ENCODE measurements around the gene EPB41.
A peak's percentile ranks its signal among the peaks of the same experiment; 100 is the strongest.
"Not testable (repeated sequence)": the region's sequence is repeated elsewhere in the genome, so short reads cannot be mapped to it uniquely, and the experiment has no call there.

Gene EPB41

DNA sequence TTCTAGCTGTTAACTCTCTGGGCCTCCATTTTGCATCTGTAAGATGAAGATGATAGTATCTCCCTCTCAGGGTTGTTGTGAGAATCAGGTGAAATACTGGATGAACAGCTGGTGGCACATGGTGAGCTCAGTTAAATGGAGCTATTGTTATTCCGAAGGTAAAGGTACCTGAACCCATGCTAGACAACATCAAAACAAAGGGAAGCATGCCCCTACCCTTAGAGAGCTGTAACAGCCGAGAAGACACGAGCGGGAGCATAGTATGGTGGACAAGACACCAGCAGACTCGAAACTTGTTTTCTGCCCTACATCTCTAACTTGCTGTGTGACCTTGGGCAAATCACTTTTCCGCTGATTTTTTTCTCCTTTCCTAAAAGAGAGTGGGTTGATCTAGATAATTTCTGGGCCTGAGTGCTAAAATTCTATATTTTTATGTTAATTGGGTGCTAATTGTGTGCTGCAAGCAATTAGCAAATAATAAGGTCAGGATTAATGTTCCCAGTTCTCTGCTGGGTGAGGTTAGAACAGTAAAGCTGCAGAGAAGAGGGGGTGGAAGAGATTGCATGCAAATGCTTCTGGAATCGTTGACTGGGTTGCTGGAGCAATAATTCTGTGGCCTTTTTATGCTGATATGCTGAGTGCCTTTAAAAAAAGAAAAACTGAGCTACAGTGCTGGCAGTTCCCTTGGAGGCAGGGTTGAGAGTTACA lies 198.5 kb downstream of the EPB41 start:
- ATAC-seq (peak; percentile 35), DNase-seq (no peak)

DNA sequence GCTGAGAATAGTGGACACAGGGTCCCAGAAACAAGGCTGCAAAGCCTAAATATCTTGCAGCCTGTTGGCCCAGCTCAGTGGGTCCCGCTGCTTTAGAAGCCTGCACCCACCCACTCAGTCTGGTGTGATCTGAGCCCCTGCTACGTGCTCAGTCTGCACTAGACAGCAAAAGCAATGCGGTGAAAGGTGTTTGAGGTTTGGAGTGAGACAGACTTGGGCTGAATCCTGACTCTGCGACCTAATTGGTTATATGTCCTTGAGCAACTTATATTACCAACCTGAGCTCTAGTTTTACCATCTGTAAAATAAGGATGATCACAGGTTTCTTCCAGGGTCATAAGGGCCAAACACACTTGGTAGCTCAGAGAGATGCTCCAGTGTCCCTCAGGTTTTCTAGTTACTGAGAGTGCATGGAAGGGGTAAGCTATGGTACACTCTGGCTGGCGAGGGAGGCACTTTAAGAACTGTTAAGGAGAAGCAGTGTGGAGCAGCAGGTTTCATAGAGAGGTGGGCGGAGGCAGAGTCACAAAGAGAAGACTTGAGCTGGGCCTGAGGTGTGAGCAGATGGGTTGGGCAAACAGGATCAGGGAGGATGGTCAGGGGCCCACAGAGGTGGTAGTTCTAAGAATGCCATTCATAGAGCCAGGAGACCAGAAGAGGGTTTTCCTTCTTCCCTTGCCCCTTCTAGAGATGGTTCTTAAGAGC lies 199.2 kb downstream of the EPB41 start:
- DNase-seq (no peak), ATAC-seq (peak; percentile 79)

DNA sequence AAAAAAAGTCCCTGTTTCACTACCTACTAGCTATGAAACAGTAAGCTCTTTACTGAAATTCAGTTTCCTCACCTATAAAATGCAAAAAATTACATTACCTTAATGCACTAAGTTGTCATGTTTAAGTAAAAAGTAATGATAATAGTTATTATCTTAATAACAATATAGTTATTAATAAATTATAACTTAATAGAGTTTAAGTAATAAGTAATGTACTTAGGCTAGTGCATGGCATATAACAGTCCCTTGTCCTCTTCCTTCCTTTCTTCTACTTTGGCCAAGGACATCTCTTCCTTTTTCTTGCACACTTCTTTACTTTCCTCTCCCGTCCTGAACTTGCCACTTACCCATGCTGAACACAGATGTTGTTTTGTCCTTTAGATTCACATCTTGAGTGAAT lies 200.3 kb downstream of the EPB41 start:
- no peak for ATAC-seq

DNA sequence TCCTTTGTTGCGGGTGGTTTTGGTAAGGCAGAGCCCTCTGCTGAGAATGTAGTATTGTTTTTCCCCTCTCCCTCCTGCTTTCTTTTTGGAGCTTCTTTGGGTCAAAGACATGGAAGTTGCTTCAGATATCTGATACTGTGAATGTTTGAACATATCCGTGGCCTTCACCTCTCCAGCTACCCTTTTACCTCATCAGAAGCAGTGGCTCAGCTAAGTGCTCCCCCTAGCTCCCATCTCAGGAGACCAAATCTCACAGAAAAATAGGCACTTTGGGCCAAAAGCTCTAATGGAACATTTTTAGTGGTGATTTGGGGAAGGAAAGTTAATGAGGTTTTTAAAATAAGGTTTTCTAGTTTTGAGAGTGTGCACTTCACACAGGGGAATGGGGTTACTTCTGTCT lies 203.0 kb downstream of the EPB41 start:
- DNase-seq (no peak), ATAC-seq (no peak)

More for the DNA sequence above, 200.3 kb downstream of the EPB41 start:
- no peak for DNase-seq

DNA sequence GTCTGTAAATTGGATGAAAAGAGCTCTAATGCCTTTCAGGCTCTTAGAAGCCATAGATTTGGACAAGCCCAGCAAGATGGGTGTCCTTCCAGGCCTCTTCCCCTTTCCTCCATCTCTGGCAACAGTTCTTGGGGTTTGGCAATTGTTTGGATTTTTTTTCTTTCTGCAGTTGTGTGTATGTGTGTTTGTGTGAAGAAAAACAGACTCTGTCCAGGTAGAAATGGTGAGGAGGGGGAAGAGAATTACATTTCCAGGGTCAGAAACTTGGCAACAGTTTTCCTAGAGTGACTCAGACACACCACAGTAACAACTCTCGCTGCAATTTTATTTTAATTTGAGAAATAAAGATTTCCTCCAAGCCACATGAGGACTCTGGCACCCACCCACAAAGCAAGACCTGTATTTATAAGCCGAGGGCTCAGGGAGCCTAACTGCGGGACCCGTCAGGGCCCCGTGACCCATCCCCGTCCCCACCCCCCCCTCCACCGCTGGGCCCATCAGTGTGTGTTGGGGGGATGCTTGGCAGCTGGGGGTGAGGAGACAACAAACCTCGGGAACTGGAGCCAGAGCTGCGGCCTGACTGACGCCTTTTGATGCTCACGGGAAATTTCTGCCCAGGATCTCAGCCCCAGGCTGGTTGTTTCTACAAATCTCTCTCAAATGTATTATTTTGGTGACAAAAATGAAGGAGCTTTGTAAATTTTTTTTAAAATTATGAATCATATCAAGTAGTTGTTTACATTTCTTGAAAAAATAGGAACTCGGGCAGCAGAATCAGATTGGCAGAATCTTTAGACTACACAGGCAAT lies 205.0 kb downstream of the EPB41 start:
- no peak for ATAC-seq
- DNase-seq = no peak

DNA sequence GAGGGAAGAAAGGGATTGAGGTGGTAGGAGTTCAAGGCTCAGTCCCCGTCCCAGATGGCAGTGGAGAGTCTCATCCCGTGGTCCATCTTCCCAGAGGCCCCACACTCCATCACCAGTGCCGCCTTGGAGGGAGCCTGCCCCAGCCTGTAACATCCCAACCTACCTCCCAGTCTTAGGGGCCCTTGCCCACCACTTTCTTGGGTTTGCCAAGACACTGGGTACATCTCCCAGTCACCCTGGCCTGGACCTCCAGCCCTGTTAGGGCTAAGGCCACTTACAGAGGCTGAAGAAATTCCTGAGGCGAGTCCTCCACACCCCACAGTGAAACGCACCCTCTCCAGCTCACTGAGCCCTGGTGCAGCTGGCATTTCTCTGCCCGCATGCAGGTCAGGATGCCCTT lies 206.0 kb downstream of the EPB41 start:
- ATAC-seq (no peak), DNase-seq (no peak)

DNA sequence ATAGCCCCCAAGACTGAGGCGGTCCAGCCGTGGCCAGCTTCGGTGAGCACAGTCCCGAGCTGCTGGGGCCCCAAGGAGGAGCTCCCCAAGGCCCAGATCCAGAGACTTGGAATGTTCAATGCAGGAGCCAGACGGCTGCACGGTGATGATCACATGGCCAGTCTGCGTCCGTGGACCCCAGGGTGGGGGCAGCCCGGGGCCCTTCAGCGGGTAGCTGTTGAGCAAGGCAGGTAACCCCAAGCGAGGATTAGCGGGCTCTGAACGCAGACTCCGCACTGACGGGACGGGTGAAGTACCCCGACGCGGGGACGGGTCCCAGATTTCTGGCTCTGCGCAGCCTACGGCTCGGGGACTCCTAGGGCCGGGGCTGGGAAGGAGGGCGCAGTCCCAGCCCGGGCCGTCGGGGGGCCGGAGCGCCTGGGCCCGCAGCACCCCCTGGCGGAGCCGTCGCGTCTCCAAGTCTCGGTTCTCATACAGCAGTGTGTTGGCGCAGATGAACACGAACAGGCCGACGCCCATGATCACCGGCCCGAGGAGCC lies 206.6 kb downstream of the EPB41 start:
- ATAC-seq (peak; percentile 69), DNase-seq (peak; percentile 79)

DNA sequence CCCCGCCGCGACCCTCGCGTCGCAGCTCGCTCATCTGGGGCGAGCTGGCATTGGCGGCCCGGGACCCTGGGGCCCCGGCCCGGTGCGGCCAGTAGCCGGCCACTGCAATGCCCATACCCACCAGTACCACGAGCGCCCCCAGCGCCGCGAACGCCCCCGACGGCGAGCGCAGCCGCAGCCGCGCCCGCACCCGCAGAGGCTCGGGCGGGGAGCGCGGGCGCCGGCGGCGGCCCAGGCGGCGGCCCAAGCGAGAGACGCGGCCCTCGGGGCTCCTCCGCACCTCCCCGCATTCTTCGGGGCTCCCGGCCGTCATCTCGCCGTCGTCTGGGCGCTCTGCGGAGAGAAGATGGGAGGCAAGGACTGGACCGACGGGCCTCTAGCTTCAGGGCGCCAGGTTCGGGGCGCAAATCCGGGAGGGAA lies 207.2 kb downstream of the EPB41 start:
- DNase-seq (peak; percentile 27), ATAC-seq (peak; percentile 1)

DNA sequence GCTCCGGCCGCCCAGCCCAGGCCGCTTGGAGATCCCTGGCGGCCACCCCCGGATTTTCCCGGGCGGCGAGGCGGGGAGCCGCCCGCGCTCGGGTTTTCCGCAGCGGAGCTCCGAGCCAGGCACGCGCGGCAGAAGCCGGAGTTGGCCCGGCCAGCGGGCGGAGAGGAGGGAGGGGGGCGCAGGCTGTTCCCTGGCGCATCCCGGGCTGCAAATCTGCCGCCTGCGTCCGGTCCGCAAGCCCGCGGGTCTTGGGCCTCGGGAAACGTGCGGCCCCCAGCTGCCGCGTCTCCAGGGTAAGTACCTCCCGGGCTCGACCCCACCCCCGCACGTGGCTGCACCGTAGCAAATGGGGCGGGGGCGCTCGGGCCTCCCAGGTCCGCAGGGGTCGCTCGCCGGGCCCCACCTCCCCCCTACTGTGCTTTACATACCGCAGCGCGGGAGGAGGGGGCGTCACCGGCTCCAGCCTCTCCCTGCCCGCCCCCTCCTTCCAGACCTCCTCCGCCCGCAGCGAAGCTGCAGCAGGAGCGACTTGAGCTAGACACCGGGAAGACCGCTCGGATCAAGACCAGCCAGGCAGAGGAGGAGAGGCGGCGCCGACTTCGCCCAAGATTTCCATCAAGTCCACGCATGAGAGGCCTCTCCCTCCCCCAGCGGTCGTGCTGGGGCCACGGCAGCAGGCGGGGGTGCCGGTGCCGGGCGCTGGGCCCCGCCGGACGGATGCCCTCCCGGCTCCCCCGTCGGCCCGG lies 207.7 kb downstream of the EPB41 start:
- peak; percentile 30 for DNase-seq
- ATAC-seq = no peak

DNA sequence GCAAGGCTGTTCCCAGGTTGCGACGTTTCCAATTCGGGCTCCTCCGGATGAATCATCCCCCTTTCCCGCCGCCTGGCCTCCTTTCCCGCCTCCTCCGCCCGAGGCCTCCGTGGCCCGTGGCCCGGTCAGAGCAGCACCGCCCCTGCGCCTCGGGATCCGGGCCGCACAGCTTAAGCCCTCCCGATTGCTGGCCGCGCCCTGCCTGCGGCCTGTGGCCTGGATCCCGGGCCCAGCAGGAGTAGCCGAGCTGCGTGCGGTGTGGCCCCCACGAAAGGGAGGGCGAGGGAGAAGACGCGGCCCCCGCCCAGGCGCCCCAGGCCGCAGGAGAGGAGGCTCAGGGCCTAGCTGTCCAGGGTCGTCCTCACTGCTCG lies 208.3 kb downstream of the EPB41 start:
- DNase-seq = peak; percentile 39
- no peak for ATAC-seq

DNA sequence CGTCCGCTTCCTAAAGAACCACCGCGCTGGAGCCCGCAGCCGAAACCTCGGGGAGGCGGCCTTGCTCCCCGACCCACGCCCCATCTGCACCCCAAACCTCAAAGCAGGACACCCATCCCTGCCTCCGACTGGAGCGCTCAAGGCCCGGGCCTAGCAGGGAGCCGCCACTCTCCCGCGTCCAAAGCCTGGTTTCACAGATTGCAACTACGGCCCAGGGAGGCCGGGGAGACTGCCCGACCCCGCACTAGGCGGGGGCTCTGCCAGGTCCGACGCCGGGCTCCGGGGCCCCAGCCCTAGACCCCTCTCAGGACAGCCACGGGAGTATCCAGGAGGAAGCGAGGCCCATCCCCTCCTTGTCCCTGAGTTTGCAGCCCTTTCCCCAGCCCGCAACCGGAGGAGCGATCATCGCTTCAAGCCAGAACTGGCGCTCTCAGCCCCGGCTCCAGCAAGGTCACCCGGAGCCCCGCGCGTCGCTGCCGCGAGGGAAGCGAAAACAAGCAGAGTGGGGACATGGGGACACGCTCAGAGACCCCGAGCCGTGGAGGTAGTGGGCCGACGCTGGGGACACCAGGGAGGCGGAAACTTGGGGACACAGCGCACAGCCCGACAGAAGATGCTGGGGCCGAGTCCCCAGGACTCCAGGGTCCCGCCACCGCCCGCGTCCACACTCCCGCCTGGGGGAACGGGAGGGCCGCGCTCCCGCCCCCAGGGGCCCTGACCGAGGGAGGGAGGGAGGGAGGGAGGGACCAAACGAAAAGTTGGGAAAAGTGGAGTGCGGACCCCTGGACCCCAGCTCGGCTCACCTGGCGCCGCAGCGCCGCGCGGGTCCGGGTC lies 208.9 kb downstream of the EPB41 start:
- peak; percentile 48 for DNase-seq
- ATAC-seq = no peak

DNA sequence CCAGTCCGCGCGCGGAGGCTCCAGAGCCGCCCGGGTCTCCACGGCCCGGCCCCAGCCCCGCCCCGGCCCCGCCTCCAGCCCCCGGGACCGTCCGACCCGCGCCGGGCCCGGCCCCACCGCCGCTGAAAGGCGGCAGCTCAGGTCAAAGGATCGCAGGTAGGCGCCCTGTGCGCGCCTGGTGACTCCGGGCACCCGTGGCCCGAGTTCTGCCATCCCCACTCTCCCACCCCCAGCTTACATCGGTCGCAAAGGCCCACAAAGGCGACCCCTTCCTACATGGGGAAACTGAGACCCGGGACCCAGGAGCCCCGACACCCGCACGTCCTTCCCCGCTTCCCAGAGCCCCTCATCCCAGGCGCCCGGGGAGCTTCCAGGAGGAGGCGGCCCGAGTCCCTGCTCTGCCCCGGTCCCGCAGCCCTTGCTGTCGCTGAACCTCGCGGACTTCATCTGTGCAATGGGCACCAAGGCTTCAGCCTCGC lies 209.6 kb downstream of the EPB41 start, which contains the start of gene TMEM200B:
Gene TMEM200B, minus strand, starts transcription at position 17 of the 479 bp plus-strand sequence. CDS start 2,075 bp downstream, outside the sequence.
- DNase-seq (peak; percentile 44), ATAC-seq (no peak)

DNA sequence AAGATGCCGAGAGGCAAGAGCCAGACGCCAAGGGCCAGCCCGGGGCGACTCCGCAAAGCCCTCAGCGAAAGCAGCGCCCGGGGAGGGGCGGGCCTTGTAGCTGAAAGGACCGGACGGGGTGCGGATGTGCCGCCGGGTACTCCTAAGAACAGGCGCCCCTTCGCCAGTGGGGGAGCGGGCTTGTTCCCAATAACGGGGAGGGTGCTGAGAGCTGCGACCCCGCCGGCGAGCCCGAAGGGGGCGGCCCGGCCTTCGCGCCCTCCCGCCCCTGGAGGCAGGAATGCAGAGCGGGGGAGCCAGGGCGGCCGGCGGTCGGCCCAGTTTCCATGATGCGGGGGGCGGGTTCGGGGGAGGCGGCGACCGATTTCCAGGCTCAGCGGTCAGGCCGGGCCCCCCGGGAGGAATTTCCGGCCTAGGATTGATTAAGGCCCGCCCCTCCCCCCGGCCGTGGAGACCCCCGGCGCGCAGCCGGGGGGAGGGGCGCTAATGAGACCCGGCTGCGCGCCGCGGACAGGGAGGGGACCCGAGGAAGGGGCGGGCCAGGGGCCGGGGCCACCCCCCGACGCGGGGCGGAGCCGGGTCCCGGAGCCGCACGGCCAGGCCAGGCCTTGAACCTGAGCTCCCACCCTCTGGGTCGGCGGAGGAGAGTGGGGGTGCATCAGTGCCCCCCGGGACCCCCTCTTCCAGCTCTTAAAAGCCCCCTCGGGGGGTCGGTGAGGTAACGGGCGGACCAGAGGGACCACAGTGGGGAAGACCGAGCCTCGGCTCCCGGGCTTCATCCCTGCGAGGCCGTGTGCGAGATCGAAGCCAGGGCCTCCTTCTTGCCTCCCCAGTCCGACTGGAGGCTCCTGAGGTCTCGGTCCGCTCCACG lies 210.2 kb downstream of the EPB41 start:
- ATAC-seq = peak; percentile 58

DNA sequence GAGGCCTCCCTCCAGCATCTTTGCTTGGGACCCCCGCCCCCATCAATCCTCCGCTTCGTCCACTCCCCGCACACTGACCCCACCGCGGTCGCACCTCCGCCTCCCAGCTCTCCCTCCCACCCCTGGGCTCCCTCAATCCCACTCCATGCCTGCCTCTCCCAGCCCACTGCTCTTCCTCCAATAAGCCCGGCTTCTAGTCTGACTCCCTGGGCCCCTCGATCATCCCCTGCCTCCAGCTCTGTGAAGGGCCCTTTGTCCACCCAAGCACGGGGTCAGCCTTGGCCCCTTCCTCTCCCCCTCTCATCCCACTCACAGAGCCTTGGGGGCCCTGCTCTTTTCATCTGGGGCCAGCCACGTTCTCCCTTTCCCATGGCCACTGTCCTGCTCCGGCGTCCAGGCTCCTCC lies 210.9 kb downstream of the EPB41 start:
- DNase-seq = no peak
- ATAC-seq = no peak

More for the DNA sequence above, 210.2 kb downstream of the EPB41 start:
- DNase-seq = peak; percentile 79

DNA sequence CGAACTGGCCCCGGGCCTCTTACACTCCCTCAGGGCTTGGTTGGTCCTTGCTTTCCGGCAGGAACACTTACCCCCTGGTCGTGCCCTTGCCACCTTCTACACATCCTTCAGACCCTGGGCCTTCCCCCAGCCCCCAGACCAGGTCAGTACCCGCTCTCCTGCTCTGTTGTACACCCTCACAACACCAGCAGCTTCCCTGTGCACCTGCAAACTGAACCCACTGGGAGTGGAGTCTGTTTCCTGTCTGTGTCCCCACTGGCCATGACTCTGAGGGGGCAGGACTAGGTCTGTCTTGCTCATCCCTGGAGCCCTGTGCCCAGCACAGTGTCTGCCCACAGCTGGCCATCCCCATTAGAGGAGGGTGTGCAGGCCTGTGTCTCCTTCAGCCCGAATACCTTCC lies 211.4 kb downstream of the EPB41 start:
- DNase-seq (no peak), ATAC-seq (no peak)

DNA sequence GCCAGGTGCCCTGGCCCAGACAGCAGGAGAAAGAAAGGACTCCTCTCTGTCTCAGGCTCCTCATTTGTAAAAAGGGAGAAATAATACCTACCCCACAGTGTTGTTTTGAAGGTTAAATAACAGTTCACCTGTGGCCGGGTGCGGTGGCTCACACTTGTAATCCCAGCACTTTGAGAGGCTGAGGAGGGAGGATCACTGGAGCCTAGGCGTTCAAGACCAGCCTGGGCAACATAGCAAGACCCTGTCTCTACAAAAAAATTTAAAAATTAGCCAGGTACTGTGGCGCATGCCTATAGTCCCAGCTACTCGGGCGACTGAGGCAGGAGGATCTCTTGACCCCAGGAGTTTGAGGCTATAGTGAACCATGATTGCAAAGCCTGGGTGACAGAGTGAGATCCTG lies 211.8 kb downstream of the EPB41 start:
- DNase-seq (no peak), ATAC-seq (no peak)

DNA sequence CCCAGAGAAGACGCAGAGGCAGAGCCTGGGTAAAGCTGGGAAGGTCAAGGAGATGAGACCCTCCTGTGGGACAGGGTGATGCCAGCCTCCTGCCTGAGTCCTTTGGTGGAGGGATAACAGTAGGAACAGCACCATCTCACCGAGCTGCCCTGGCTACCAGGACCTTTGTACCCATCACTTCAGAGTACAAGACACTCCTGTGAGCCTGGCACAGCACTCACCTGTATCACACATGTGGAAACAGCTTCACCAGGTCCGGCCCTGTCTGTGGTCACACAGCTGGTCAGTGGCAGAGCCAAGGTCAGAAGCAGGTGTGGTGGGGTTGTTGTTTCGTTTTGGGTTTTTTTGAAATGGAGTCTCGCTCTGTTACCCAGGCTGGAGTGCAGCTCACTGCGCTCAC lies 214.4 kb downstream of the EPB41 start:
- ATAC-seq (no peak), DNase-seq (no peak)

DNA sequence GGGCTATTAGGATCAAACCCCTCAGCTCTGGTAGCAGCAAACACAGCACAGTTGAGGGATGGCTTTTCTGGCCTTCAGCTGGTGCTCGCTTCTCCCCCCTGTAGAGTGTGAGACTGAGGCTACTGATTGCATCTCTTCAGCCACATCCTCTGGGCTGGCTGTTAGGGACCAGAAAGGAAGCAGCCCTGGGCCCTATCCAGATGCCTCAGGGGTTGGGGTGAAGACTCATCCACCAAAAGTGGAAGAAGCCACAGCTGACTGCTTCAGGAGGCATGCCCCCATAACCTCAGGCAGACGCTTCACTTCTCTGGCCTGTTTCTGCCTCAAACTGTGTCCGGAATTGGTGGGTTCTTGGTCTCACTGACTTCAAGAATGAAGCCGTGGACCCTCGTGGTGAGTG lies 215.5 kb downstream of the EPB41 start:
- no peak for DNase-seq
- no peak for ATAC-seq

DNA sequence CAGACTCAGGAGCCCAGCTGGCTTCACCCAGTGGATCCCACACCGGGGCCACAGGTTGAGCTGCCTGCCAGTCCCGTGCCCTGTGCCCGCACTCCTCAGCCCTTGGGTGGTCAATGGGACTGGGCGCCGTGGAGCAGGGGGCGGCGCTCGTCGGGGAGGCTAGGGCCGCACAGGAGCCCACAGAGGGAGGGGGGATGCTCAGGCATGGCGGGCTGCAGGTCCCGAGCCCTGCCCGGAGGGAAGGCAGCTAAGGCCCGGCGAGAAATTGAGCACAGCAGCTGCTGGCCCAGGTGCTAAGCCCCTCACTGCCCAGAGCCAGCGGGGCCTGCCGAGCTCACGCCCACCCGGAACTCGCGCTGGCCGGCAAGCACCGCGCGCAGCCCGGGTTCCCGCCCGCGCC lies 216.7 kb downstream of the EPB41 start:
- ATAC-seq = not testable (repeated sequence)

More for the DNA sequence above, 216.7 kb downstream of the EPB41 start:
- not testable (repeated sequence) for DNase-seq

All from stimulated activated naive CD8-positive, alpha-beta T cell treated with anti-CD3 and anti-CD28 coated beads, Interleukin-15, Interleukin-2, amounts not matched to agents 100 U/mL and 50 U/mL, for 24 hours (primary cell).